ENCODE measurements around the gene RBM17. TPM values are rescaled to one million over a fixed set of nuclear protein-coding genes. Genes with fewer than 3 reads are reported as not detected.

The RBM17 gene
- total and polyA plus RNA-seq, 2 of the 13 experiments (the other 11 are each of a cell fraction or from before 2014, with no cell fraction given) = 30.7 to 77.5 TPM

DNA sequence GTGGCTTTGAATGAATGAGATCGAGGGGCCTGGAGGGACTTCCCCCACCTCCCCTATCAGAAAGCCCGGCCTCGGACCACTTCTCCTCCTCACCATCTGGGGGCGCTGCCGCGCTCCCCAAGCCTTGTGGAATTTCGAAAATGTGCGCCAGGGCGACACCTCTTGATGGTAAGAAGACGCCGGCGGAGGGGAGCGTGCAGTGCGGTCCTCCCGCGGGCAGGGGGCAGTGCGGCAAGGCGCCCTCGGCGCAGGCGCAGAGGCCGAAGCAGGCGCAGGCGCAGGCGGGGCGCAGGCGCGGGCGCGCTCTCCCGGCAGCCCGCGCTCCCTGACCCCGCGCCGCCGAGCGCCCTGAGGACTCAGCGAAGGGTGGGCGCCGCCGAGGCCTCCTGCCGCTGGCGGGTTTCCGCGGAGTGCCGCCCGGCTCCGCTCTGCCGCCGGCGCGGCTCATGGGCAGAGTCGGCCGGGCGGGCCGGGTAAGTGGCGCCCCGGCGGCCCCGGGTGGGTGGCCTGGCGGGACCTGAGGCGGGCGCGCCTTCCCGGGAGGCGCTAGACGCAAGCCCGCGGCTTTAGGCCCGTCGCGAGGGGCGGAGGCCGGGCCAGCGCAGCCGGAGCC lies at the start of gene RBM17 (continued):
- TF ChIP-seq ATF7-NPFF (CRISPR knock-in tag; IDR thresholded peaks at IDR 0.05; ENCODE audit: low read depth) = peak; percentile 64
- TF ChIP-seq ZSCAN31 (CRISPR knock-in tag; IDR thresholded peaks at IDR 0.05; ENCODE audit: low read depth) = no peak
- TF ChIP-seq, protein P1, sequence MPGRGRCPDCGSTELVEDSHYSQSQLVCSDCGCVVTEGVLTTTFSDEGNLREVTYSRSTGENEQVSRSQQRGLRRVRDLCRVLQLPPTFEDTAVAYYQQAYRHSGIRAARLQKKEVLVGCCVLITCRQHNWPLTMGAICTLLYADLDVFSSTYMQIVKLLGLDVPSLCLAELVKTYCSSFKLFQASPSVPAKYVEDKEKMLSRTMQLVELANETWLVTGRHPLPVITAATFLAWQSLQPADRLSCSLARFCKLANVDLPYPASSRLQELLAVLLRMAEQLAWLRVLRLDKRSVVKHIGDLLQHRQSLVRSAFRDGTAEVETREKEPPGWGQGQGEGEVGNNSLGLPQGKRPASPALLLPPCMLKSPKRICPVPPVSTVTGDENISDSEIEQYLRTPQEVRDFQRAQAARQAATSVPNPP (CRISPR knock-in tag; IDR thresholded peaks at IDR 0.05) = peak; percentile 65
- peak; percentile 72 for TF ChIP-seq RXRA (CRISPR knock-in tag; IDR thresholded peaks at IDR 0.05)
- TF ChIP-seq ZFP36L1 (CRISPR knock-in tag; IDR thresholded peaks at IDR 0.05) = peak; percentile 50; the same call in 1 of the 2 replicates
- no peak for TF ChIP-seq SMARCC2 (IDR thresholded peaks at IDR 0.05)
- TF ChIP-seq U2AF1 (optimal IDR thresholded peaks at IDR 0.05; ENCODE audit: low read depth, low read length) = peak; percentile 59
- TF ChIP-seq ARID2 (CRISPR knock-in tag; IDR thresholded peaks at IDR 0.05; ENCODE audit: borderline replicate concordance) = peak; percentile 49; the same call in 1 of the 2 replicates
- TF ChIP-seq SMAD3 (CRISPR knock-in tag; IDR thresholded peaks at IDR 0.05) = peak; percentile 75
- no peak for TF ChIP-seq SNRNP70 (IDR thresholded peaks at IDR 0.05; ENCODE audit: low read depth, low read length)
- TF ChIP-seq, protein P2, sequence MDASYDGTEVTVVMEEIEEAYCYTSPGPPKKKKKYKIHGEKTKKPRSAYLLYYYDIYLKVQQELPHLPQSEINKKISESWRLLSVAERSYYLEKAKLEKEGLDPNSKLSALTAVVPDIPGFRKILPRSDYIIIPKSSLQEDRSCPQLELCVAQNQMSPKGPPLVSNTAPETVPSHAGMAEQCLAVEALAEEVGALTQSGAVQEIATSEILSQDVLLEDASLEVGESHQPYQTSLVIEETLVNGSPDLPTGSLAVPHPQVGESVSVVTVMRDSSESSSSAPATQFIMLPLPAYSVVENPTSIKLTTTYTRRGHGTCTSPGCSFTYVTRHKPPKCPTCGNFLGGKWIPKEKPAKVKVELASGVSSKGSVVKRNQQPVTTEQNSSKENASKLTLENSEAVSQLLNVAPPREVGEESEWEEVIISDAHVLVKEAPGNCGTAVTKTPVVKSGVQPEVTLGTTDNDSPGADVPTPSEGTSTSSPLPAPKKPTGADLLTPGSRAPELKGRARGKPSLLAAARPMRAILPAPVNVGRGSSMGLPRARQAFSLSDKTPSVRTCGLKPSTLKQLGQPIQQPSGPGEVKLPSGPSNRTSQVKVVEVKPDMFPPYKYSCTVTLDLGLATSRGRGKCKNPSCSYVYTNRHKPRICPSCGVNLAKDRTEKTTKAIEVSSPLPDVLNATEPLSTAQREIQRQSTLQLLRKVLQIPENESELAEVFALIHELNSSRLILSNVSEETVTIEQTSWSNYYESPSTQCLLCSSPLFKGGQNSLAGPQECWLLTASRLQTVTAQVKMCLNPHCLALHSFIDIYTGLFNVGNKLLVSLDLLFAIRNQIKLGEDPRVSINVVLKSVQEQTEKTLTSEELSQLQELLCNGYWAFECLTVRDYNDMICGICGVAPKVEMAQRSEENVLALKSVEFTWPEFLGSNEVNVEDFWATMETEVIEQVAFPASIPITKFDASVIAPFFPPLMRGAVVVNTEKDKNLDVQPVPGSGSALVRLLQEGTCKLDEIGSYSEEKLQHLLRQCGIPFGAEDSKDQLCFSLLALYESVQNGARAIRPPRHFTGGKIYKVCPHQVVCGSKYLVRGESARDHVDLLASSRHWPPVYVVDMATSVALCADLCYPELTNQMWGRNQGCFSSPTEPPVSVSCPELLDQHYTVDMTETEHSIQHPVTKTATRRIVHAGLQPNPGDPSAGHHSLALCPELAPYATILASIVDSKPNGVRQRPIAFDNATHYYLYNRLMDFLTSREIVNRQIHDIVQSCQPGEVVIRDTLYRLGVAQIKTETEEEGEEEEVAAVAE (CRISPR knock-in tag; IDR thresholded peaks at IDR 0.05; ENCODE audit: borderline replicate concordance) = peak; percentile 78; the same call in 1 of the 2 replicates
- TF ChIP-seq KLF6 (CRISPR knock-in tag; IDR thresholded peaks at IDR 0.05) = 0 out of 2 replicates have a peak, but pooled peaks have one; percentile 50
- peak; percentile 99 for TF ChIP-seq XRCC5 (optimal IDR thresholded peaks at IDR 0.05; ENCODE audit: low read length)
- TF ChIP-seq, protein P3, sequence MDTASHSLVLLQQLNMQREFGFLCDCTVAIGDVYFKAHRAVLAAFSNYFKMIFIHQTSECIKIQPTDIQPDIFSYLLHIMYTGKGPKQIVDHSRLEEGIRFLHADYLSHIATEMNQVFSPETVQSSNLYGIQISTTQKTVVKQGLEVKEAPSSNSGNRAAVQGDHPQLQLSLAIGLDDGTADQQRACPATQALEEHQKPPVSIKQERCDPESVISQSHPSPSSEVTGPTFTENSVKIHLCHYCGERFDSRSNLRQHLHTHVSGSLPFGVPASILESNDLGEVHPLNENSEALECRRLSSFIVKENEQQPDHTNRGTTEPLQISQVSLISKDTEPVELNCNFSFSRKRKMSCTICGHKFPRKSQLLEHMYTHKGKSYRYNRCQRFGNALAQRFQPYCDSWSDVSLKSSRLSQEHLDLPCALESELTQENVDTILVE (CRISPR knock-in tag; IDR thresholded peaks at IDR 0.05) = peak; percentile 78
- TF ChIP-seq, protein P4, sequence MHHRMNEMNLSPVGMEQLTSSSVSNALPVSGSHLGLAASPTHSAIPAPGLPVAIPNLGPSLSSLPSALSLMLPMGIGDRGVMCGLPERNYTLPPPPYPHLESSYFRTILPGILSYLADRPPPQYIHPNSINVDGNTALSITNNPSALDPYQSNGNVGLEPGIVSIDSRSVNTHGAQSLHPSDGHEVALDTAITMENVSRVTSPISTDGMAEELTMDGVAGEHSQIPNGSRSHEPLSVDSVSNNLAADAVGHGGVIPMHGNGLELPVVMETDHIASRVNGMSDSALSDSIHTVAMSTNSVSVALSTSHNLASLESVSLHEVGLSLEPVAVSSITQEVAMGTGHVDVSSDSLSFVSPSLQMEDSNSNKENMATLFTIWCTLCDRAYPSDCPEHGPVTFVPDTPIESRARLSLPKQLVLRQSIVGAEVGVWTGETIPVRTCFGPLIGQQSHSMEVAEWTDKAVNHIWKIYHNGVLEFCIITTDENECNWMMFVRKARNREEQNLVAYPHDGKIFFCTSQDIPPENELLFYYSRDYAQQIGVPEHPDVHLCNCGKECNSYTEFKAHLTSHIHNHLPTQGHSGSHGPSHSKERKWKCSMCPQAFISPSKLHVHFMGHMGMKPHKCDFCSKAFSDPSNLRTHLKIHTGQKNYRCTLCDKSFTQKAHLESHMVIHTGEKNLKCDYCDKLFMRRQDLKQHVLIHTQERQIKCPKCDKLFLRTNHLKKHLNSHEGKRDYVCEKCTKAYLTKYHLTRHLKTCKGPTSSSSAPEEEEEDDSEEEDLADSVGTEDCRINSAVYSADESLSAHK (CRISPR knock-in tag; IDR thresholded peaks at IDR 0.05; ENCODE audit: borderline replicate concordance) = no peak
- TF ChIP-seq PHF20 (CRISPR knock-in tag; IDR thresholded peaks at IDR 0.05) = no peak; the same call in 1 of the 2 replicates
- no peak; the same call in 1 of the 2 replicates for TF ChIP-seq TP53 (CRISPR knock-in tag; conservative IDR thresholded peaks at IDR 0.05)
- peak; percentile 29; the same call in 1 of the 2 replicates for TF ChIP-seq ZNF33B (CRISPR knock-in tag; IDR thresholded peaks at IDR 0.05)
- peak; percentile 90 for TF ChIP-seq SALL2 (CRISPR knock-in tag; IDR thresholded peaks at IDR 0.05)

Measured in HepG2 (cell line).